HG03457 (cell line): Measurements from ENCODE around the gene GAPVD1.
"Not testable (repeated sequence)": the region's sequence is repeated elsewhere in the genome, so short reads cannot be mapped to it uniquely, and the experiment has no call there.

ENCODE experiments used
- ATAC-seq: cut with Tn5 transposase; IDR thresholded peaks from one replicate; pipeline ENCODE4 v1.9.1; 2021; ENCODE audit warnings: moderate number of reproducible peaks; ENCODE audit not compliant: unreplicated experiment

GAPVD1 gene

GRCh38 chr9:125366676-125367075, 105.0 kb downstream of the GAPVD1 start:
- ATAC-seq = no peak

- ATAC-seq = no peak
Measured at GRCh38 chr9:125370786-125371185, 109.2 kb downstream of the GAPVD1 start.

- ATAC-seq = no peak
Measured at GRCh38 chr9:125372441-125373226, 111.0 kb downstream of the GAPVD1 start.

GRCh38 chr9:125374443-125375309, 113.0 kb downstream of the GAPVD1 start:
- ATAC-seq = no peak

GRCh38 chr9:125375820-125376219, 114.2 kb downstream of the GAPVD1 start:
- no peak for ATAC-seq

- ATAC-seq = no peak
Measured at GRCh38 chr9:125376261-125377226, 114.9 kb downstream of the GAPVD1 start.

GRCh38 chr9:125377584-125378250, 116.1 kb downstream of the GAPVD1 start:
- ATAC-seq = no peak

- ATAC-seq = no peak
Measured at GRCh38 chr9:125378778-125379177, 117.2 kb downstream of the GAPVD1 start.

- ATAC-seq = no peak
Measured at GRCh38 chr9:125379208-125379607, 117.6 kb downstream of the GAPVD1 start.

GRCh38 chr9:125380406-125380805, 118.8 kb downstream of the GAPVD1 start:
- ATAC-seq = no peak

- ATAC-seq = no peak
Measured at GRCh38 chr9:125387861-125388524, 126.4 kb downstream of the GAPVD1 start.

GRCh38 chr9:125388978-125389377, 127.4 kb downstream of the GAPVD1 start:
- ATAC-seq = no peak

GRCh38 chr9:125391704-125392103, 130.1 kb downstream of the GAPVD1 start:
- no peak for ATAC-seq

GRCh38 chr9:125393426-125393825, 131.8 kb downstream of the GAPVD1 start:
- ATAC-seq = no peak

GRCh38 chr9:125396799-125397198, 135.2 kb downstream of the GAPVD1 start:
- ATAC-seq = no peak

GRCh38 chr9:125397736-125398135, 136.1 kb downstream of the GAPVD1 start:
- no peak for ATAC-seq

- no peak for ATAC-seq
Measured at GRCh38 chr9:125398243-125398642, 136.6 kb downstream of the GAPVD1 start.

GRCh38 chr9:125399165-125399564, 137.5 kb downstream of the GAPVD1 start:
- ATAC-seq = no peak

GRCh38 chr9:125399666-125400065, 138.0 kb downstream of the GAPVD1 start:
- ATAC-seq = no peak

- not testable (repeated sequence) for ATAC-seq
Measured at GRCh38 chr9:125400232-125400631, 138.6 kb downstream of the GAPVD1 start.
